Measurements from ENCODE around the gene SYNRG. TPM values are rescaled to one million over a fixed set of nuclear protein-coding genes. Genes with fewer than 3 reads are reported as not detected.

Gene SYNRG, protein sequence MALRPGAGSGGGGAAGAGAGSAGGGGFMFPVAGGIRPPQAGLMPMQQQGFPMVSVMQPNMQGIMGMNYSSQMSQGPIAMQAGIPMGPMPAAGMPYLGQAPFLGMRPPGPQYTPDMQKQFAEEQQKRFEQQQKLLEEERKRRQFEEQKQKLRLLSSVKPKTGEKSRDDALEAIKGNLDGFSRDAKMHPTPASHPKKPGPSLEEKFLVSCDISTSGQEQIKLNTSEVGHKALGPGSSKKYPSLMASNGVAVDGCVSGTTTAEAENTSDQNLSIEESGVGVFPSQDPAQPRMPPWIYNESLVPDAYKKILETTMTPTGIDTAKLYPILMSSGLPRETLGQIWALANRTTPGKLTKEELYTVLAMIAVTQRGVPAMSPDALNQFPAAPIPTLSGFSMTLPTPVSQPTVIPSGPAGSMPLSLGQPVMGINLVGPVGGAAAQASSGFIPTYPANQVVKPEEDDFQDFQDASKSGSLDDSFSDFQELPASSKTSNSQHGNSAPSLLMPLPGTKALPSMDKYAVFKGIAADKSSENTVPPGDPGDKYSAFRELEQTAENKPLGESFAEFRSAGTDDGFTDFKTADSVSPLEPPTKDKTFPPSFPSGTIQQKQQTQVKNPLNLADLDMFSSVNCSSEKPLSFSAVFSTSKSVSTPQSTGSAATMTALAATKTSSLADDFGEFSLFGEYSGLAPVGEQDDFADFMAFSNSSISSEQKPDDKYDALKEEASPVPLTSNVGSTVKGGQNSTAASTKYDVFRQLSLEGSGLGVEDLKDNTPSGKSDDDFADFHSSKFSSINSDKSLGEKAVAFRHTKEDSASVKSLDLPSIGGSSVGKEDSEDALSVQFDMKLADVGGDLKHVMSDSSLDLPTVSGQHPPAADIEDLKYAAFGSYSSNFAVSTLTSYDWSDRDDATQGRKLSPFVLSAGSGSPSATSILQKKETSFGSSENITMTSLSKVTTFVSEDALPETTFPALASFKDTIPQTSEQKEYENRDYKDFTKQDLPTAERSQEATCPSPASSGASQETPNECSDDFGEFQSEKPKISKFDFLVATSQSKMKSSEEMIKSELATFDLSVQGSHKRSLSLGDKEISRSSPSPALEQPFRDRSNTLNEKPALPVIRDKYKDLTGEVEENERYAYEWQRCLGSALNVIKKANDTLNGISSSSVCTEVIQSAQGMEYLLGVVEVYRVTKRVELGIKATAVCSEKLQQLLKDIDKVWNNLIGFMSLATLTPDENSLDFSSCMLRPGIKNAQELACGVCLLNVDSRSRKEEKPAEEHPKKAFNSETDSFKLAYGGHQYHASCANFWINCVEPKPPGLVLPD (N-terminal part only)
- total RNA-seq (2014; rRNA removed; shearing (Covaris generic); ENCODE audit: low replicate concordance) = 37.8 and 46.6 TPM in 2 replicates

DNA sequence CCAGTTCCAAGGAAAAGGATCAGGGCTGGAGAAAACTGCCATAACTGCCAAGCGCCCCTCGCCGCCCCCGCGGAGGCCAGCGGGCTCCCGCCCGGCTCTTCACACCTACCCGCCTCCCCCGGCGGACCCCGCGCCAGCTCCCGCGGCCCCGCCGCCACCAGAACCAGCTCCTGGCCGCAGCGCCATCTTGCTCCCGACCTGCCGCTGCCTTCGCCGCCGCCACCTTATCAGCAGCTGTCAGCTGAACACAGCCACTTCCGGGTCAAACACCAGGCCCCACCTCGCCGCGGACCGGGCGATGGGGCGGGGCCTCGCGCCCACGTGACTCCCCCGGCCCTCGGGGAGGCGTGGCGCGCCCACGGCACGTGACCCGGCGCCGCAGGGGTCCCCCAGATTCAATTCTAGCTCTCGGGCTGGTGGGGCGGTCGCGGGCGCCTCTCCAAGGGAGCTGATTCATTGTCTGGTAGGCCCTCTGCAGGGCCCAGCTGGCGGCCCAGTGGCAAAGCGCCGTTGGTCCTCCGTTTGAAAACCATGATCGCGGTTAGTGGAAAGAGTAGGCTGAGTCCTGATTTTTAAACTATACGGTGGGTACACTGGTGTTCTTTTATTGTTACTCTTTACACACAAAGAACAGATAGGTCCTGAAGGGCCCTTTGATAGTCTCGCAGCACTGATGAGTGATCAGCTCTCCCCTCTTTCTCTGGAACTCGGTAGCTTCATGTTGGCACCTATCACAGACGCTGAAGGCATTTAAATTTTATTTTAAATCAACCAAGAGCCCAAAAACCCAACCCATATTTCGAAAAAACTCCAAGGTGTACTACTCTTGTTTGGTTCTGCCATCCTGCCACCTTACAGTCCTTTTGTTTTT, at the start of gene SYNRG:
TSS of gene SYNRG (minus strand) at position 249 of the 871 bp plus-strand sequence. CDS start at position 186, 63 bp downstream.
- Histone ChIP-seq H3K36me3 (ENCODE audit: insufficient read depth, low read length) (peaks cover 36% of the 10 kb centered on the region), H3K9me3 (ENCODE audit: low read length) (no peaks in the 10 kb centered on the region), H3K4me2 (ENCODE audit: low read depth, low read length, poor library complexity, severe bottlenecking) (peak within 1 kb of the TSS; percentile 86), H3K4me3 (ENCODE audit: low read length) (peak within 1 kb of the TSS; percentile 96), H3K9ac (ENCODE audit: low read length) (peak within 1 kb of the TSS; percentile 99), H3K4me1 (ENCODE audit: low read length) (peaks cover 31% of the 10 kb centered on the region), H3K27me3 (ENCODE audit: low read length) (no peaks in the 10 kb centered on the region), H3K79me2 (ENCODE audit: low read length) (peaks cover 47% of the 10 kb centered on the region), H3K9me2 (replicated peaks; ENCODE audit: insufficient read depth, low read length) (no peaks in the 10 kb centered on the region), H3K27ac (ENCODE audit: low read length) (peak within 1 kb of the TSS; percentile 77), H4K20me1 (ENCODE audit: insufficient read depth, low read depth, low read length) (no peaks in the 10 kb centered on the region), H2AFZ (ENCODE audit: low read length) (peak within 1 kb of the TSS; percentile 59; the same call in 1 of the 2 replicates)
- peak; percentile 98 for DNase-seq

DNA sequence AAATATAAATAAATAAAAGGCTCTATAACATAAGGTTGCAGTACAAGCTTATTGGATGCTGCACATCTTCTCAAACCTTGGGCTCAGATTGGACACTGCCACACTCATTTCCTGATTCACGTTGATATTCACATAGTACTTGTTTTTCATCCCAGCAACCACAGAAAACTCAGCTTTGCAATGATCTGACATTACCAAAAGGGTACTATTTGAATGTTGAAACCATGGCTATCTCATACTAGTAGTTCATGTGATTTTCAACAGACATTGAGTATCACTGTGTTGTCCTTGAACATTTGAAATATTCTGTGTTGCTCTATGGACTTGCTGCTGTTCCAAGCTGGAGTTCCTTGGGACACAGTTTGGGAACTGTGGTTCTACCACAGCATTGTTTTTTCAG, 48.0 kb upstream of the SYNRG start:
- H3K4me2 ChIP-seq (ENCODE audit: low read depth, low read length, poor library complexity, severe bottlenecking) = no peak overlapping the region
- H3K4me3 ChIP-seq (ENCODE audit: low read length) = no peak overlapping the region

DNA sequence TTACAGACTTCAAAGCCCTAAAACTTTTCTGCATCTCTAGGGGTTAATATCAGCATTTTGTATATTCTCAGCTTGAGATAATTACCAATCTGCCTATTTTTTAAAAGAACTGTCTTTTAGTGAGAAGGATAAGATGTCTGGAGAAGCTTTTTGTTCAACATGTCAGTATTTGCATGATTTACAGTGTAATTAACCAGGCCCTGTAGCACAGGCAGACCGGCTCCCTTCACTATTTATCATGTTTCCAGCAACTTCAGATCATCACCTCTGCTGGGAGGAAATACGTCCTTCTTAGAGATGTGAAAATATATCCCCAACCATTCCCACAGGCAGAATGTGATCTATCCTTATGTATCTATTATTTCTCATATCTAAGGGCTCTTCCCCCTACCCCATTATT, 42.6 kb upstream of the SYNRG start:
- Histone ChIP-seq H3K4me1 (ENCODE audit: low read length) (no peaks in the 10 kb centered on the region), H3K27ac (ENCODE audit: low read length) (no peak overlapping the region), H2AFZ (ENCODE audit: low read length) (no peak overlapping the region), H4K20me1 (ENCODE audit: insufficient read depth, low read depth, low read length) (no peaks in the 10 kb centered on the region), H3K27me3 (ENCODE audit: low read length) (no peaks in the 10 kb centered on the region), H3K4me2 (ENCODE audit: low read depth, low read length, poor library complexity, severe bottlenecking) (no peak overlapping the region), H3K9me3 (ENCODE audit: low read length) (no peaks in the 10 kb centered on the region), H3K79me2 (ENCODE audit: low read length) (no peaks in the 10 kb centered on the region), H3K9ac (ENCODE audit: low read length) (no peak overlapping the region), H3K4me3 (ENCODE audit: low read length) (no peak overlapping the region), H3K36me3 (ENCODE audit: insufficient read depth, low read length) (no peaks in the 10 kb centered on the region), H3K9me2 (replicated peaks; ENCODE audit: insufficient read depth, low read length) (no peaks in the 10 kb centered on the region)
- no peak for DNase-seq

More for the DNA sequence above, 48.0 kb upstream of the SYNRG start:
- H3K9me3 ChIP-seq (ENCODE audit: low read length) = no peaks in the 10 kb centered on the region
- no peaks in the 10 kb centered on the region for H3K4me1 ChIP-seq (ENCODE audit: low read length)
- H3K79me2 ChIP-seq (ENCODE audit: low read length) = no peaks in the 10 kb centered on the region
- H3K9ac ChIP-seq (ENCODE audit: low read length) = no peak overlapping the region
- no peaks in the 10 kb centered on the region for H3K36me3 ChIP-seq (ENCODE audit: insufficient read depth, low read length)
- no peaks in the 10 kb centered on the region for H4K20me1 ChIP-seq (ENCODE audit: insufficient read depth, low read depth, low read length)
- H3K27me3 ChIP-seq (ENCODE audit: low read length) = no peaks in the 10 kb centered on the region
- H3K9me2 ChIP-seq (replicated peaks; ENCODE audit: insufficient read depth, low read length) = no peaks in the 10 kb centered on the region
- H2AFZ ChIP-seq (ENCODE audit: low read length) = no peak overlapping the region
- no peak overlapping the region for H3K27ac ChIP-seq (ENCODE audit: low read length)
- no peak for DNase-seq

DNA sequence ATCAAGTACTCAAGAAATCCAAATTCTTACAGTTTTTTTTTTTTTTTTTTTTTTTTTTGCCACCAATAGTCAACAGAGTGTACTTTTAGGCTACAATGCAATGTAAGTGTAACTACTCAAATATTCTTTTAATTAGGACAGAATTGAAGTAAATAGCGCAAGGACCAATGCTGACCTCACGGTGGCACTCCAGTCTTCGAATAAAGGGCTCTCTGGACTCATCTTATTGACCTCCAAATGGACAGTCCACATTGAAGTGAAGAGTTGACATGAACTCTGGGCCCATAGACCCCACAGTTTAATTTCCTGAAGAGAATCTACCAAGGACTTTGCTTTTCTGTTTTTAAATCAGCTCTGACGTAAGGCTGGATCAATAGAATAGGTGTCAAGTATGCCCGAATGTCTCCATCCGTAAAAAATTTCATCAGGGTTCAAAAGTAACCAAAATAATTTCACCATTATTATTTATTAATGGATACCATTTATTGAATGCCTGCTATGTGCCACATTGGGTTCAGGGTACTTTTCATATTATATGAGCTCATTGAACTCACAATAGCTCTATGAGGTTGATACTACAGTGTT, 41.3 kb upstream of the SYNRG start:
- Histone ChIP-seq H3K9me2 (replicated peaks; ENCODE audit: insufficient read depth, low read length) (no peaks in the 10 kb centered on the region), H3K9ac (ENCODE audit: low read length) (no peak overlapping the region), H2AFZ (ENCODE audit: low read length) (no peak overlapping the region), H3K4me3 (ENCODE audit: low read length) (no peak overlapping the region), H4K20me1 (ENCODE audit: insufficient read depth, low read depth, low read length) (no peaks in the 10 kb centered on the region), H3K36me3 (ENCODE audit: insufficient read depth, low read length) (no peaks in the 10 kb centered on the region), H3K27ac (ENCODE audit: low read length) (no peak overlapping the region), H3K27me3 (ENCODE audit: low read length) (no peaks in the 10 kb centered on the region), H3K9me3 (ENCODE audit: low read length) (no peaks in the 10 kb centered on the region), H3K4me1 (ENCODE audit: low read length) (no peaks in the 10 kb centered on the region), H3K4me2 (ENCODE audit: low read depth, low read length, poor library complexity, severe bottlenecking) (no peak overlapping the region), H3K79me2 (ENCODE audit: low read length) (no peaks in the 10 kb centered on the region)
- peak; percentile 47 for DNase-seq

DNA sequence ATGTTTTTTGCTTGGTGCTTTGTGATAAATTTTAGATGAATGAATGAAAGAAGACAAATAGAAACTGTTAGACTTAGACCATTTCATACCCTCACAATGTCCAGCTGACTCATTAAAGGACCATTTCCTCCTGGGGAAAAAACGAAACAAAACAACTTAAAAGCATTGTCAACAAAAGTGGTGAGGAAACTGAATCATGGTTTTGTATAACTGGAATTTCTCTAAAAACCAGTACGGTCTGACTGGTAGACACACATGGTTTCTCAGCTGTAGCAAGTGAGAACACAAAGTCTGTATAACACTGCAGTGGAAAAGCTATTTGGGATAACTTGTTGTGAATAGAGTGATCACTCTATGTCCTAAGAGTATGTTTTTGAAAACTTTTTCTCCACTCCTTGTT, 39.3 kb upstream of the SYNRG start:
- H3K4me3 ChIP-seq (ENCODE audit: low read length) = no peak overlapping the region
- H3K9me3 ChIP-seq (ENCODE audit: low read length) = no peaks in the 10 kb centered on the region
- no peak overlapping the region for H3K4me2 ChIP-seq (ENCODE audit: low read depth, low read length, poor library complexity, severe bottlenecking)
- H3K4me1 ChIP-seq (ENCODE audit: low read length) = peaks cover 5% of the 10 kb centered on the region
- H3K9me2 ChIP-seq (replicated peaks; ENCODE audit: insufficient read depth, low read length) = no peaks in the 10 kb centered on the region
- no peak overlapping the region for H2AFZ ChIP-seq (ENCODE audit: low read length)
- no peaks in the 10 kb centered on the region for H3K36me3 ChIP-seq (ENCODE audit: insufficient read depth, low read length)
- no peak overlapping the region for H3K27ac ChIP-seq (ENCODE audit: low read length)
- no peaks in the 10 kb centered on the region for H3K79me2 ChIP-seq (ENCODE audit: low read length)
- H3K9ac ChIP-seq (ENCODE audit: low read length) = no peak overlapping the region
- H4K20me1 ChIP-seq (ENCODE audit: insufficient read depth, low read depth, low read length) = no peaks in the 10 kb centered on the region
- no peaks in the 10 kb centered on the region for H3K27me3 ChIP-seq (ENCODE audit: low read length)
- DNase-seq = no peak

DNA sequence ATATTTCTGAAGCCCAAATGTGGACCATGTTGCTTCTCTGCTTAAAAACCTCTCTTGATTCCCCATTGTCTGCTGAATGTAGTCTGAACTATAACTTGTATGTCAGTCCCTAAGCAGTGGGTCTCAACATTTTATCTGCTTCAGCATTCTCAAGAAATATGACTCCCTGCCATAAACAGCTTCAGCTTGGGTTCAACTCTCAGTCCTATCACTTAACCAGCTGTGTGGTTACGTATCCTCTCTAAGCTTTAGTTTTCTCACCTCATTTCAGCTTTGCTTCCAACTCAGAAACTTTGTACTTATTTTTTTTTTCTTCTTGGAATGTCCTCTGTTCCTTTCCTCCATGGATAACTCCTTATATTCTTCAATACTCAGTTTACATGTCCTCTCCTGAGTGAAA, 38.6 kb upstream of the SYNRG start:
- H3K27ac ChIP-seq (ENCODE audit: low read length) = no peak overlapping the region
- no peaks in the 10 kb centered on the region for H3K9me3 ChIP-seq (ENCODE audit: low read length)
- no peak overlapping the region for H3K4me3 ChIP-seq (ENCODE audit: low read length)
- no peaks in the 10 kb centered on the region for H3K36me3 ChIP-seq (ENCODE audit: insufficient read depth, low read length)
- no peaks in the 10 kb centered on the region for H3K9me2 ChIP-seq (replicated peaks; ENCODE audit: insufficient read depth, low read length)
- no peaks in the 10 kb centered on the region for H3K27me3 ChIP-seq (ENCODE audit: low read length)
- peaks cover 6% of the 10 kb centered on the region for H3K4me1 ChIP-seq (ENCODE audit: low read length)
- no peaks in the 10 kb centered on the region for H4K20me1 ChIP-seq (ENCODE audit: insufficient read depth, low read depth, low read length)
- no peak overlapping the region for H3K9ac ChIP-seq (ENCODE audit: low read length)
- H2AFZ ChIP-seq (ENCODE audit: low read length) = no peak overlapping the region
- H3K4me2 ChIP-seq (ENCODE audit: low read depth, low read length, poor library complexity, severe bottlenecking) = no peak overlapping the region
- H3K79me2 ChIP-seq (ENCODE audit: low read length) = peaks cover 4% of the 10 kb centered on the region
- DNase-seq = no peak

DNA sequence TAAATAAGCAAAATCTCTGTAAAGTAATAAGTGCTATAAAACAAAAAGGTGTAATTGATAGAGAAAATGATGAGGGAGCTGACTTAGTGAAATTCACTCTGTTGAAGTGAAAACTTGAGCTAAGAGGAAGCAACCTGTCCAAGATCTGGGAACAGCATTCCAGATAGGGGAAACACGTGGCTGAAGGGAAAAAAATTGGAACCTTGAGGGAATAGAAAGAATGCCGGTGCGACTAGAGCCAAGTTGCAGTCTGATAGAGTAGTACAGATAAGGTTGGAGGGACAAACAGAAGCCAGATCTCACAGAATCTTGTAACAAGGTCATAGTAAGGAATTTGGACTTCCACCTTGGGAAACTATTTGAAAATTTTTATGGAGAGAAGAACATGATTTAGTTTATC, 34.7 kb upstream of the SYNRG start:
- peak overlapping the region; percentile 95 for H3K4me2 ChIP-seq (ENCODE audit: low read depth, low read length, poor library complexity, severe bottlenecking)
- peak overlapping the region; percentile 85 for H3K9ac ChIP-seq (ENCODE audit: low read length)
- no peaks in the 10 kb centered on the region for H3K27me3 ChIP-seq (ENCODE audit: low read length)
- H3K27ac ChIP-seq (ENCODE audit: low read length) = no peak overlapping the region
- no peaks in the 10 kb centered on the region for H3K9me3 ChIP-seq (ENCODE audit: low read length)
- peak overlapping the region; percentile 88 for H3K4me3 ChIP-seq (ENCODE audit: low read length)
- no peaks in the 10 kb centered on the region for H3K9me2 ChIP-seq (replicated peaks; ENCODE audit: insufficient read depth, low read length)
- H3K36me3 ChIP-seq (ENCODE audit: insufficient read depth, low read length) = peaks cover 16% of the 10 kb centered on the region
- peaks cover 42% of the 10 kb centered on the region for H3K79me2 ChIP-seq (ENCODE audit: low read length)
- H3K4me1 ChIP-seq (ENCODE audit: low read length) = peaks cover 16% of the 10 kb centered on the region
- H2AFZ ChIP-seq (ENCODE audit: low read length) = peak overlapping the region; percentile 98
- H4K20me1 ChIP-seq (ENCODE audit: insufficient read depth, low read depth, low read length) = peaks cover 7% of the 10 kb centered on the region; the same call in 1 of the 2 replicates
- no peak for DNase-seq
